Stimulated activated CD8-positive, alpha-beta memory T cell treated with anti-CD3 and anti-CD28 coated beads, Interleukin-4, amount 100 ng/mL, for 48 hours (primary cell): ENCODE measurements around the gene PKP4.

Source experiments
- DNase-seq: peaks from one replicate; pipeline ENCODE4 v3.0.0-alpha.2; 2020

The PKP4 gene

DNA sequence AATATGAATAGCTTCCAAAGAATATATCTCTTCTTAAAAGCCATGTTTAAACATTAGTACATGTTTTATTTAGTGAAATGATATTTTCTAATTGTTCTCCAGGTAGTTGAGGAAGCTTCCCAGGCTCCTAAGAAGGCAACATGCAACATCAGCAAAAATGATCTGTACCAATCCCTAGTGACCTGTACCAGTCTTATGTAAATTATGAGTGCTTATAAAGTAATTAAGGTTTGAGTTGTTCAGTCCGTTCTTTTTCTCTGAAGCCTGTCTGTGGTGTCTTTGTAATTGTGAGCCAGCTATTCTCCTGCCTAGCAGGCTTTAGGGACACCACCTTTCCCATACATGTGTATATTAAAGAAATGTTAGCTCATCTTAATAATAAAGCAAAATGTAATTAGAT lies 98.2 kb downstream of the PKP4 start:
- no peak for DNase-seq

GRCh38 chr2:158556124-158556523 lies 99.4 kb downstream of the PKP4 start:
- DNase-seq: no peak

DNA sequence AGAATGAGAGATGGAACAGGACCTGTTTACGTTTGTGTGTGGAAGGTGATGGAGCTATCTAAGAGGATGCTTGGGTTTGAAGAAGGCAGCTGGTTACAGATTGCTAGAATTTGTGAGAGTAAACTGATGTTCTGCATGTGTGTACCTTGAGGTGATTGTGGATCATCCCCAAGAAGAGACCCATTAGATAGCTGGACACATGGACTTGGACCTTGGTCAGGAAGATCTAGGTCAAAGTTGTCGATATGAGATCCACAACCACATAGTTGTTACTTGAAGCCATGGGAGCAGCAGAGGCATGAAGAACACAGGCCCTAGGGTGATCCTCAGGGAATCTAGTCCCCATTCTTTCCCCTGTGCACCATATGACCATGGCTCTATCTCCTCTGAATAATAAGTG lies 101.0 kb downstream of the PKP4 start:
- DNase-seq: no peak

DNA sequence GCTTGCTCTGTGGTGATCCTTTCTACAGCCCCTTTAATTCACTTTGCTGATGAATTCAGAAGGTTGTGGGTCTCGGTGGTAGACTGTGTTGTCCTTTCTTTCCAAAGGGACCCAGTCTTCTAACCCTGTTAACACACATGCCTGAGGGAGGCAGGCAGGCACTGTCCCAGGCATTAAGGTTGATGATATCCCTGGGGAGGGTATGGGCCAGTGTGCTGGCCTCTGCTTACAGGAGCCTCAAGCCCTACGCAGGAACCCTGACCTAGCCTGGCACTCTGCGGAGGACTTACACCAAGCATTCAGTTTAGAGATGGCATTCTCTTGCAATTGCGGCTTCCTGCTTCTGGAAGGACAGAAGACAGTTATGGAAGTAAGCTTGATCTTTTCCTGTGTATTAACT lies 102.5 kb downstream of the PKP4 start:
- DNase-seq: no peak

- DNase-seq: no peak
Observed at GRCh38 chr2:158560259-158560658, 103.5 kb downstream of the PKP4 start.

DNA sequence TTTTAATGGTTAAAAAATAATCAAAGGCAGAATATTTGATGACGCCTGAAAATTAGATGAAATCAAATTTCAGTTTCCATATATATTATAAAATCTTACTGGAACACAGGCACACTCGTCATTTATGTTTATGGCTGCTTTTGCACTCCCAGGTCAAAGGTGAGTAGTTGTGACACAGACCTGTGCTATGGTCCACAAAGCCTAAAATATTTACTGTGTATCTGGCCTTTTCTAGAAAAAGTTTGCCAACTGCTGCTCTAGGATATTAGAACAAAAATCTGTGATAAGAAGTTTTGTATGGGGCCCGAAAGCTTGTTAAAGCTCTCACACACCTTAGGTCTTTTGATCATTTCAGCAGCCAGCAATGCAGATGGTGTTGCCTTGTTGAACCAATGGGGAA lies 104.3 kb downstream of the PKP4 start:
- DNase-seq: no peak

DNA sequence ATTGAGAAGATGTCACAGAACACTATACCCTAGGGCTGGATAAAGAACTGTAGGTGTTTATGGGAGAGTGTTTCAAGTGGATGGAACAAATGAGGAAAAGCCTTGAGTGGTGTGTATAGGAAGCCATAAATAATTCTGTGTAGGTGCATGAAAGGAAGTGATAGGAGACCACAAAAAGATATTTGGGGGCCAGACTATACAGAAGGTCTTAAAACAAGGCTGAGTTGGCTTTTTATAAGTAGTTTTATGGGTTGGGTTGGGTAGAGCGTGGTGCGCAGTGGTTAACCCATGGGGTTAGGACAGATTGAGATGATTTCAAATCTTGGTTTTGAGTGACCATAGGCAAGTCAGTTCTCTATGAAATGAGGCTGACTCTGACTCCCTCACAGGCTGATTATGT lies 110.5 kb downstream of the PKP4 start:
- DNase-seq: no peak

GRCh38 chr2:158569284-158569683 lies 112.5 kb downstream of the PKP4 start:
- no peak for DNase-seq

- DNase-seq: no peak
Observed at GRCh38 chr2:158570869-158571268, 114.1 kb downstream of the PKP4 start.

DNA sequence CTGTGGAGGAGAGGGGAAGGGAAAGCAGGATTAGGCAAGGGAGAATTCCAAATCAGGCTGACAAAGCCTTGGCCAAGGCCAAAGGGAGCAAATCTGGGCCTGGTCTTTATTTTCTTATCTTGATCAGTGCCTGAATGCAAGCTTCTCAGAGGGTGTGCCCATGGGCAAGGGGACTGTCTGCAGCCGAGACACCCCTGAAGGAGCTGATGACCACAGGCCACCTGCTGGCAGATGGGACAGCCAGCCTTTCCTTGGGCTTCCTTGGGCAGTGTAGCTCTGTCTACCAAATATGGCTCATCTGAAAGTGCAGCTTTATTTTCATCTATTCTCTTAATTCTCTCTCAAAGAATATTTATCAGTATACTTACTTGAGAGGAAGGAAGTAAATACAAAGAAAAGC lies 117.0 kb downstream of the PKP4 start:
- DNase-seq: no peak

DNA sequence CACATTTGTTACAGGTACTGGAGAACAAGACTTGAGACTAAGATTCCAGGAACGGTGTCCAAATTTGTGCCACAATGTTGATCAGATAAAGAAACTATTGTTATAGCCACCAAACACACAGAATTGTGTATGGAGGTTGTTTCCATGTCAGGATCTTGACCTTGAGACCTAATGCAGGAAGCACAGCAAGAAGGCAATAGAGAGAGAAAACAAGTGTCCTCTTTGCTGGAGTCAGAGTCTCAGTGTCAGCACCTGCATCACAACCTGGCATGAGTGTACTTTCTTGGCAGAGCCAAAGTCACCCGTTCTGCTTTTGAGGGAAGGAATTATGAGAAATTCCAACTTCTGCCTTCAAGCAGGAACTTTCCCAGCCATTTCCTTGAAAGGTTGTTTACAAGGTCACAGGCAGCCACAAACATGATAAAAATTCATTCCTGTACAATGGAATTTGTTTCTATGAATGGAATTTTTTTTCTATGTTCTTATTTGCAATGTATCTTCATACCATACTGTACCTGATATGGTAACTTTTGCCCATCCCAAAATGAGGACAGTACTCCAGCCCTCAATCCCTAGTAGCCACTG lies 118.4 kb downstream of the PKP4 start:
- DNase-seq: no peak

DNA sequence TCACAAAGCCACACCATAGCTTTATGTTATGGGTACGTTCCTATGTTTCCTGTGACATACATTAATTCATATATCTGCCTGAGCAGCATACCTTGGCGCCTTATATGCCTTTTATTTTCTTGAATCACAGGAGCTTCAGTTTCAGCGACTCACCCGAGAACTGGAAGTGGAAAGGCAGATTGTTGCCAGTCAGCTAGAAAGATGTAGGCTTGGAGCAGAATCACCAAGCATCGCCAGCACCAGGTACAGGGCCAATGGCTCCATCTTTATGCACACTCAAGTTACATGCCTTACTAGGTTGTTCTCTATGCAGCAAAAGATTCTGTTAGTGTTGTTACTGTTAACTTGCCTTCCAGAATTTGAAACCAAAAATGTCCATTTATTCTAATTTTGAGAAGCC lies 120.4 kb downstream of the PKP4 start:
- no peak for DNase-seq

GRCh38 chr2:158578703-158579330 lies 122.1 kb downstream of the PKP4 start:
- DNase-seq: no peak

- DNase-seq: no peak
Observed at GRCh38 chr2:158579928-158580327, 123.2 kb downstream of the PKP4 start.

DNA sequence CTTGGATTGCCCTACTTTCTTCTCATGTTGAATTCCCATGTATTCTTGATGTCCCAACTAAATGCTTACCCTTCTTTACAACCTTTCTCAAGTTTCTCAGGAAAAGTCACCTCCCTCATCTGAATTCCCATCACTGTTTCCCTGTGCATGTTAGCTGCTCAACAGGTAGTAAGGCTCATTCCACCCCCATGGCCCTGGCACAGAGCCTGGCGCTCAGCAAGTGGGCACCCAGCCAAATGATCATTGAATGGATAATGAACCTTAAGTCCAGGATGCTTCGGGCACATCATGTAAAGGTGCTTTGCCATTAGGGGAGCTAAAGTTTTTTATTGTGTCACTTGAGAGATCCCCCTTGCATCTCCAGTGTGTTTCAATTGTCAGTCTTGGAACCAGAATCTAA lies 124.0 kb downstream of the PKP4 start:
- no peak for DNase-seq

DNA sequence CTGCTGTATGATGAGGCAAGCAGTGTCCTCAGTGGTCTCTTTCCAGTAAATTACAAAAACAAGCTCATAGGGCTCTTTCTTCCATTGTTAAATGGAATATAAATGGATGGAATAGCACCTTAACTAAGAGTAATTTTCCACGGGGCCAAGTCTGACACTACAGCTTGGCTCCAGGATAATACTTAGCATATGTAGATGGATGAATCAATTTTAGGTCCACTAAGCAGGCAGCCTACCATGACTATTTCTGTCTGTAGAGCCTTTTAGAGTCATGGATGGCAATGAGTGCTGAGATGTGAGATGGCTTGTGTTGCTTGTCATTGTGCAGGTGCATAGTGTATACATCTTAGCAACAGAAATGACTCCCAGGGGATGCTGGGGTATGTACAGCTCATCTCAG lies 125.9 kb downstream of the PKP4 start:
- no peak for DNase-seq

- DNase-seq: no peak
Observed at GRCh38 chr2:158583923-158584322, 127.2 kb downstream of the PKP4 start.

- no peak for DNase-seq
Observed at GRCh38 chr2:158586491-158586890, 129.7 kb downstream of the PKP4 start.

- DNase-seq: no peak
Observed at GRCh38 chr2:158589303-158589702, 132.6 kb downstream of the PKP4 start.

DNA sequence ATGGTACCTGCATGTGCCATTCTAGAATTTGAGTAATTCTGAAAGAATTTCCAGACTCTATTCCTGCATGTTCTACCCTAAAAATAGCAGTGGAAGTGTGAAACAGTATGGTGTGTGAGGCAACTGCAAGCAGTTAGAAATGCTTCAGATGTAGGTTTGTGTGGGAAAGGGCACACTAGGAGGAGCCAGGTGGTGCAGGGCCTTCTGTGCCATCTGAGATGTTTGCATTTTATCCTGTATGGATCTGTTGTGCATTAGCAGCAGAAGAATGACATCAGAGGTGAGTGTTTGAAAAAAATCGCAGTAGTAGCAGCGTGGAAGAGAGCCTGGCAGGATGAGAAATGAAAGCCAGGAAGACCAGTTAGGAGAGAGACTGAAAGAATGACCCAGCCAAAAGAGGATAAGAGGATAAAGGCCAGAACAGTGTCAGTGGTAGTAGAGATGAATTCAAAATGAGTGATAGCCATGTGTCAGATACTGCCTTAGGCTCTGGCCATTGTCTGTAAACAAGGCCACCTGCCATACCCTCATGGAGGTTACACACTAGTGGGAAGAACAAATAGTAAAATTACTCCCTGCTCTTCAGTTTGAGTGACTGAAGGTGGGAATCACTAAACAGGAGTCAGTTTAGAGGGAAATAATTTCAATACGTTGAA lies 142.2 kb downstream of the PKP4 start:
- no peak for DNase-seq

- no peak for DNase-seq
Observed at GRCh38 chr2:158599609-158600008, 142.9 kb downstream of the PKP4 start.

DNA sequence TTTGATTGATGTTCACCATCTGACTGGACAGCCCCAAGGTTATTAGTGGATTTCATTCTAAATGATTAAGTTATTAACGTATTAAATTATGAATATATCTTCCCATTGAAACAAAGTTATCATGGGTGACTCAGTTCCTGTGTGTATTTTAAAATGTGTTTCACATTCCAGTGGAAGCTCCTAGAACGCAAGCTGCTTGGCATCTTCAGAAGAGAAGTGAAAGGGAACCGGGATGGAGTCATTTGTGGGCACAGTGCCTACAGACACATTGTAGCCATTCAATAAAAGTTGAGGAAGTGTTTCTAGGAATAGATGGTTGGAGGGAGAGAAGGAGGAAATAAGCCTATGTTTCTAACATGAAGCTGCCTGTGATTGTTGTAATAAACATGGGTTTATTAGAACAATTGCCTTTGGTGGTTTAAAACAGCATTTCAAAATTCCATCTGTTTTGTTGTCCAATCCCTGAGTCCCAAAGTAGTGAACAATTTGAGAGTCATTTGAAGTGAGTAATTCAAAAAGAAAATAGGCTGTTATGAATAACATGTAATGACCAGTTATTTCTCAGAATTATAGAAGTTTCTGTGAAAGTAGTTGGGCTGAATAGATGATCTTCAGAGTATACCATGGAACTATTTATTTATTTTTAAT lies 143.5 kb downstream of the PKP4 start:
- DNase-seq: no peak

DNA sequence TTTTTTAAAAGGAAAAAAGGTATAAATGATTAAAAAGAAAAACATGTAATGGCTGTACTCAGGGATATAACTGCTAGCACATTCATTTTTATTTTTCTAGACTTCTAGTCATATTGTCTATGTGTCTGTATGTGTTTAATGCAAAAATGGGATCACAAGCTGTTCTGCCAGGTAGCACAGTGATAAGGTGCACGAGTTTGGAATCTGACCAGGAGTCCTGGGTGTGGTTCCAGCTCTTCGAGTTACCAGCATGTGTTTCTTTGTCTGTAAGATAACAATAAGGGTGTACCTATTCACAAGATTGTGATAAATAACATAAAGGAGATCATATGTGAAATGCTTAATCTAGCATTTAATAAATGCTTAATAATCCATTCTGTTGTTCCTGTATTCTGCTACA lies 145.3 kb downstream of the PKP4 start:
- no peak for DNase-seq

GRCh38 chr2:158603205-158603604 lies 146.5 kb downstream of the PKP4 start:
- DNase-seq: no peak
